ENCODE results near the gene PALB2. TPM values are rescaled to one million over a fixed set of nuclear protein-coding genes. Genes with fewer than 3 reads are reported as not detected.
"Not testable (repeated sequence)": the region's sequence is repeated elsewhere in the genome, so short reads cannot be mapped to it uniquely, and the experiment has no call there.

Gene PALB2
- polyA plus RNA-seq, 1 donor, result 8.5 TPM

GRCh38 chr16:23584186-23585076 is 56.7 kb downstream of the PALB2 start:
- no peak for DNase-seq (ENCODE audit: low read depth)

DNA sequence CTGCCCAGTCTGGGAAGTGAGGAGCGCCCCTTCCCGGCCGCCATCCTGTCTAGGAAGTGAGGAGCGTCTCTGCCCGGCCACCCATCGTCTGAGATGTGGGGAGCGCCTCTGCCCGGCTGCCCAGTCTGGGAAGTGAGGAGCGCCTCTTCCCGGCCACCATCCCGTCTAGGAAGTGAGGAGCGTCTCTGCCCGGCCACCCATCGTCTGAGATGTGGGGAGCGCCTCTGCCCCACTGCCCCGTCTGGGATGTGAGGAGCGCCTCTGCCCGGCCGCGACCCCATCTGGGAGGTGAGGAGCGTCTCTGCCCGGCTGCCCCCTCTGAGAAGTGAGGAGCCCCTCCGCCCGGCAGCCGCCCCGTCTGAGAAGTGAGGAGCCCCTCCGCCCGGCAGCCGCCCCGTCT is 57.8 kb downstream of the PALB2 start:
- DNase-seq (ENCODE audit: low read depth), result not testable (repeated sequence)

DNA sequence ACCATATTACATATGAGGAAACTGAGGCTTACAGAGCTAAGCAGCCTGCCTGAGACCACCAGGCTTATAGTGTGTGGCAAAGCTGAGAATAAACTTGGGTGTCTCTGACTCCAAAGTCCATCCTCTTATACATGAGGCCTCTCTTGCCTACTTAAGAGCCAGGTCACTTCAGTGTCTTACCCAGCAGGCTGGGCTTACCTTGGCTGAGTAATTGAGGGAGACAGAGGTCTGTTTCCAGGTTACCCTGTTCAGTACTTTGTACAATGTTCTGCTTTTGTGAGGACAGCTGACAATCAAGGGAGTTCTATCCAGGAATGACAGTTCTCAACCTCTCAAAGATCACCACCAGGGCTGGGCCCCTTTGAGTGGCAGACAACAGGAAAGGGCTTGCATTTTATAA is 59.3 kb downstream of the PALB2 start:
- DNase-seq (ENCODE audit: low read depth), result no peak

DNA sequence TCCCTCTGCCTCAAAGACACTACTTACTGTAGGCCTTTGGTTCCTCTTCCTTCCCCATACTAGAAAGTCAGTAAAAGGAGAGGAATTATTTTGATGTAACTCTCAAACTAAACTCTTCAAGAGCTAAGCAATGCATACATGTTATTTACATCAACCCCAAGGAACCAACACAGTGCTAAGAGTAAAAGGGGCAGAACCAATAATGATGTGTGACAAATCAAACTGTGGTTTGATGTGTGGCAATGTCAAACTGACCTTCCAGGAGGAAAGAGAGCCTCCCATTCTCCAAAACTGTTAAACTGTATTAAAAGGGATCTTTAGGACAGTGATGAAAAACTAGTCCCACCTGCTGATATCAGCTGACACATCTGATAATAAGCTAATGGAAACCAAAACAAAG is 60.7 kb downstream of the PALB2 start:
- no peak for DNase-seq (ENCODE audit: low read depth)

DNA sequence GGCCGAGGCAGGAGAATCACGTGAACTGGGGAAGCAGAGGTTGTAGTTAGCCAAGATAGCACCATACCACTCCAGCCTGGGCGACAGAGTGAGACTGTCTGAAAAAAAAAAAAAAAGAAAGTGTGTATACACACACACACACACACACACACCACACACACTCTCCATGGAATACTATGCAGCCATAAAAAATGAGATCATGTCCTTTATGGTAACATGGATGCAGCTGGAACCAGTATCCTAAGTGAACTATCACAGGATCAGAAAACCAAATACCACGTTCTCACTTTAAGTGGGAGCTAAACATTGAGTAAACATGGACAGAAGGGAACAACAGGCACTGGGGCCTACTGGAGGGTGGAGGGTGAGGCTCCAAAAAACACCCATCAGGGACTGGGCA is 61.7 kb downstream of the PALB2 start:
- DNase-seq (ENCODE audit: low read depth), result no peak

DNA sequence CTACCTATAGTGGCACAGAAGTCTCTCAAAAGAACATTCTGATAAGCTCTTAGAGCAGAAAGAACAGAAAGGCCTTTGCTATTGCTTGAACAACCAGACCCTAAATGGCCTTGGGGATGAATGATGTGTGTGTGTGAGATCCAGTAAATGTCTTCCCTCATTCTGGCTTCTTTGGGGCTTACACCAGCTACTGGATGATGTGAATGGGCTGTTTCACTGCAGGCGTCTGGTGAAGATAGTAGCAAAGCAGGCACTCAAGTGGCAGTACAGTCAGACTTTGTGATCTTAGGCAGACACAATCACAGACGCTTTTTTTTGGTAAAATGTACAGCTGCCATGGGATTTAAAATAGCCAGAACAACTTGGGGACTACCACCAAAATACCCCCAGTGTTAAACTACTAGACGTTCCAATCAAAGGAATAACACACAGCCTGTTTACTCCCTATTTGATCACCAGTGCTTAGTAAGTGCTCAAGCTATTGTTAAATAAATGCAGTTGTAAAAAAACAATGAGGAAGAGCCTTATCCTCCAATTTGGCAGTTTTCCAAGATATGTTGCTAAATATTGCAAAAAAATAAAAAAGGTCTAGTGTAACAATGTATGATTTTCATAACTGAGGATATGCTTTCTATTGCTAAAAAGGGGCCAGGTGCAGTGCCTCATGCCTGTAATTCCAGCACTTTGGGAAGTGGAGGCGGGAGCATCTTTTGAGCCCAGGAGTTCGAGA is 62.8 kb downstream of the PALB2 start:
- no peak for DNase-seq (ENCODE audit: low read depth)

DNA sequence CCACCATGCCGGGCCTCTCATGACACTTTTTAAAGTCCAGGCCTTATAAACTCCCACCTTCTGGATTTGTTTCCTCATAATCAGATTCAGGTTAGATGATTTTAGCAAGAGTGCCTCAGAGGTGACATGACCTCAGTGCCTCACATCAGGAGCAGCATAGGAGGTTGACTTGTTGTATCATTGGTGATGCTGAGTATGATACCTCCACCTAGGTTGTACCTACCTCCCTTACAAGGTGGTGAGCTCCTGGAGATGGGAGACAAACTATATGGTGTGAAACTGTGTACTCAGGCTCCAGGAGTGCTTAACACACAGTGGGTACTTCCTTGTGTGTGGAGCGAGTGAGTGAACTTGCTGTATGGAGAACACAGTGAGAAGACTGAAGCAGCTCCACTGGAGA is 63.6 kb downstream of the PALB2 start:
- DNase-seq (ENCODE audit: low read depth), result no peak

DNA sequence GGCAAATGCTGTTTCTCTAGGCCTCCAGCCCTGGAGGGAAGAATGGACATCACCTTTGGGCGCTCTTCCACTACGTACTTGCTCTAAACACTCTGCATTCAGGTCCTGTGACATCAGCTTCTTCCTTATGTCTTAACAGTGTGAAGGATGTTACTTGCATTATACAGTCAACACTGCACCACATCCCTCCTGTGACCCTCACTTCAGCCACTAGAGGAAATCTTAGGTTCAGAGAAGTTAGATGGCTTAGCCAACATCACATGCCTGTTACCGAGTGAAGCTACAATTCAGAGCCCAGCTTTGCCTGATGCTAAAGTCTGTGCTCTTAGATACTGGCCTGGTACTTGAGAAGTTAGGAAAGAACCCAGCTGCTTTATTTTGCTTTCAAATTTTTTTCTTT is 65.3 kb downstream of the PALB2 start:
- no peak for DNase-seq (ENCODE audit: low read depth)

DNA sequence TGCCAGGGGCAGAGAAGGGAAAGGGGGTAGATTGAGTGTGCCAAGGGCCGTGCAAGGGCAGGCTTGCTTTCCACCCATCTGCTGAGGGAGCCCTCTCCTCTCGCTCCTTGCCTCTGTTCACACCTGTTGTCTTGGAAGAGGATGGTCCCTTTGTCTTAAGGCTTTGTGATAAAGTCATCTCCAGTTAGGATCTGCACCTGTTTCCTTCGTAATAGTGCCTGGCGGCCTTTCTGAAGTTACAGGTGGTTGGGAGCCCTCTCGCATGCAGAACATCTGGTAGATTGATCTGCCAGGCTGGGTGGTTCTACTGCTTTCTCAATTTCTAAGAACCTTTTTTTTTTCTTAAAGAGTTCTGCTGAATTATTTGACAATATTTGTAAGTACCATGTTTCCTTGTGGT is 67.3 kb downstream of the PALB2 start:
- no peak for DNase-seq (ENCODE audit: low read depth)

- DNase-seq (ENCODE audit: low read depth), result no peak
Observed at GRCh38 chr16:23572394-23572793, 68.7 kb downstream of the PALB2 start.

GRCh38 chr16:23571895-23572294 is 69.2 kb downstream of the PALB2 start:
- DNase-seq (ENCODE audit: low read depth), result no peak

GRCh38 chr16:23570992-23571632 is 70.0 kb downstream of the PALB2 start:
- no peak for DNase-seq (ENCODE audit: low read depth)

DNA sequence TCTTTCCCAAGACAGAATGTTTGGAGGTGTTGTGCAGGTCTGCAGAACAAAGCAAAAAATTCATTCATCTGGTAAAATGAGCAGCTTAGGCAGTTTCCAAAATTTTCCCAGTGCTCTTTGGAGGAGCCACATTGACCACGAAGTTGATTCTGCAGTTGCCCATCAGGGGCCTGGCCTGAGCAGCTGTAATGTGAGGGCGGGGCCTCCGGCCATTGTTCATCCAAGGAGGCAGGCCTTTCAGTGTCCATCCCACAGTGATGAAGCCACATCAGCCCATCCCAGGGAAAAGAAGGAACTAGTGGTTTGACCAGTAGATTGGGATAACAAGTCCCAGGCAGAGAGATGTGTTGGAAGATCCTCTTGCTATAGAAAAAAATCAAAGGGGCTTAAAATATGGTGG is 73.5 kb downstream of the PALB2 start:
- no peak for DNase-seq (ENCODE audit: low read depth)

DNA sequence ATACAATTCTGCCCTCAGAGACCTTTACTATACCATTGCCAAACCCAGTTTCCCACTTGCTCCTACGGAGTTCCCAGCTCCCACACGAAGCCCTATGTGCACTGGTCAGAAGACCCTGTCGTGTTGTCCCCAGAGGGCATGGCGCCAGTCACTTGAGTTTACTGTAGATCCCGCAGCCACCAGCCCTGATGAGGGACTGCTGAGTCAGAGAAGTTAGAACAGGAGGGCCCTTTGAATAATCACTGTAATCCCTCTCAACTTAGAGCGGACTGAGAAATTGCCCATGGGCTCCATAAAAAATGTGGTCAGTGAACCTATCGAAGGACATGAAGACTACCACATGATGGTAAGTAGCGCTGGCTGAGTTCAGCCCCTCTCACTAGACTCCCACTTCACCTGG is 74.4 kb downstream of the PALB2 start:
- DNase-seq (ENCODE audit: low read depth), result no peak

DNA sequence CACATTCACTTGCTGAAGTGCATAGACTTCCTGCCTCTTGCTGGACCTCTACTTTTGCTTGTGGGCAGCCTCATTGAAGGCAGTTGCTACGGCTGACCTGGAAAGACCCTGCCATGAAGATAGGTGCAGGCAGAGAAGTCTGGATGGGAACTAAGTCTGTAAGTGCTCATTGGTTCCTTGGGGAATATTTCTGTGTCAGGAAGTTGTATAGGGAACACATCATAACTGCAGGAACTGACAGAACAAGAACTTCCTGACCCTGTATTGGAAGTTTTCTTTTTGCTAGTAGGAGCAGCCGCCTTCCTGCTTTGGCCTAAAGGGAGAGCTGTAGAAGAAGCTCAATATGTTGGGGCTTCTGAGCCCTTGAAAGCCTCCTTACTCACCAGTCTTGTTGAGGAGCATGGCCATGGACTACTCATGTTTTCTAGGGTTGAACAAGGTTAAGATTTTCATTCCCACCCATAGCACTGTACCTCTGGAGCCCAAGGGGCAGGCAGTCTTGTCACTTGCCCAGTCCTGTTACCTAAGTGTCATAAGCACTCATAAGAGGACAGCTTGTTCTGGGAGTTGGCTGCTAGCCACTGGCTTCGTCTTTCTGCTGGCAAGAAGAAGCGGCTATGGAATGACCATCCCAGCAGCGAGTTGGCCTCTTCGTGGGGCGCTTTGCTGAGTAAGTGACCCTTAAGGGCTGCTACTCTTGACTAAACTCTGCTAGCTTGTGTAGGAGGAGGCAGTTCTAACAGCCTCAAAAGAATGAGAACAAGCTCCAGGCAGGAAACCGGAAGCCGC is 76.3 kb downstream of the PALB2 start:
- DNase-seq (ENCODE audit: low read depth), result no peak

- DNase-seq (ENCODE audit: low read depth), result no peak
Observed at GRCh38 chr16:23563186-23563585, 77.9 kb downstream of the PALB2 start.

- no peak for DNase-seq (ENCODE audit: low read depth)
Observed at GRCh38 chr16:23562505-23562904, 78.6 kb downstream of the PALB2 start.

DNA sequence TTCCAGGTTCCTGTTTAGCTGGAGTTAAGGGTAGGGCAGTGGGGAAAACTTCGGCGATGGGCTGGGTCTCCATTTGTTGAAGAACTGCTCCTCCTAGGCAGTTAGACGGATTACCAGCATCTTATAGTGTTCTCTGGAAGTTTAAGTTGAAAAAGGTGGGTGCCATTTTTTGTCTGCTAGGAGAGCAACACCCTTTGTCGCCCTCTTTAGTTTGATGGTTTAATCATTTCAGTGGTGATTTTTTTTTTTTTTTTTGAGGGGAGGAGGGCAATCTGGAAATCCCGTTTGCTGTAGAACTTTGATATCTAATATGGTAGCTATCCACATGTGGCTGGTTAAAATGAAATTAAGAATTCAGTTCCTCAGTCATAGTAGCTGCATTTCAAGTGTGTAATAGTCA is 79.5 kb downstream of the PALB2 start:
- DNase-seq (ENCODE audit: low read depth), result no peak

DNA sequence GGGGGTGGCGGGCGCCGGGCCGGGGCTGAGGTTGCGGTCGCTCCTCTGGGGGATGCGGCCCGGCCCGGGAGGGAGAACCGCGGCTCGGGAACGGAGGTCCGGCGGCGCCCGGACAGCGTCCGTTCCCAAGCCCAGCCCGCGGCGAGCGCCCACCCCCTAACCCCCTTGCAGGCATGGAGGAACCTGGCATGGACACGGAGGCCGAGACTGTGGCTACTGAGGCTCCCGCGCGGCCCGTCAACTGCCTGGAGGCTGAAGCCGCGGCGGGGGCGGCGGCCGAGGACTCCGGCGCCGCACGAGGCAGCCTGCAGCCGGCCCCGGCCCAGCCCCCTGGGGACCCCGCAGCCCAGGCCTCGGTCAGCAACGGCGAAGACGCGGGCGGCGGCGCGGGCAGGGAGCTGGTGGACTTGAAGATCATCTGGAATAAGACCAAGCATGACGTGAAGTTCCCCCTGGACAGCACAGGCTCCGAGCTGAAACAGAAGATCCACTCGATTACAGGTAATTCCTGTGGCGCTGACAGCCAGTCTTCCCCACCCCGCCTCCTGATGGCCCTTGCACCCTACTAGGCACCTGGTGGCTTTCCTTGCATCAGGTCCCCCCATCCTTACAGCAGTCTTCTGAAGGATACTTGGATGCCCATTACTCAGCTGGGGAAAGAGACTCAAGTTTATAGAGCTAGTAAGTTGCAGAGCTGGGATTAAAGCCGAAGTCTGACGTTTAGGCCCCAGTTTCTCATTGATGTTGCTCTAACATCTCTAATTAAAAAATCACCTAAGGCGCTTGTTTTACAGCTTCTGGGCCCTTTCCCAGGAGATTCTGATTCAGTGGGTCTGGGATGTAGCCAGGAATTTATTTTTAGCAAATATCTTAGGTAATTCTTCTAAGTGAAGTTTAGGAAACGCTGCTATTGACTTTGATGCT is 83.1 kb downstream of the PALB2 start:
- no peak for DNase-seq (ENCODE audit: low read depth)

- peak; percentile 96 for DNase-seq (ENCODE audit: low read depth)
Observed at GRCh38 chr16:23556881-23557778, 84.0 kb downstream of the PALB2 start, which contains the start of the genes EARS2 and UBFD1. TSS of gene EARS2 (minus strand) at chr16:23557350. CDS start at chr16:23557343, 7 bp downstream. TSS of gene UBFD1 (plus strand) at chr16:23557727. CDS start at chr16:23557743, 16 bp downstream.
